Endometrial microvascular endothelial cells (primary cell): ENCODE results near the gene IQGAP3. TPM values are rescaled to one million over a fixed set of nuclear protein-coding genes. Genes with fewer than 3 reads are reported as not detected.

Experiments used
- in situ Hi-C: cut with HindIII; loops from 2 replicates; pipeline ENCODE4 v1.10.0; 2017; ENCODE audit warnings: low sequenced_read_pairs, low pct_unique_long_range_greater_than_20kb; ENCODE audit errors: inconsistent ontology term
- total RNA-seq: library from RNA; depleted of rRNA; stranded (reverse); fragments of >200 nt; gene quantifications from one replicate; pipeline ENCODE4 v1.2.3, GENCODE V29; 2015; ENCODE audit errors: inconsistent ontology term

The IQGAP3 gene
- total RNA-seq, 1 donor from 2014 or later, result 39.4 TPM

GRCh38 chr1:156476501-156477298 lies 95.7 kb downstream of the IQGAP3 start:
- in situ Hi-C loops, result no loop called here

DNA sequence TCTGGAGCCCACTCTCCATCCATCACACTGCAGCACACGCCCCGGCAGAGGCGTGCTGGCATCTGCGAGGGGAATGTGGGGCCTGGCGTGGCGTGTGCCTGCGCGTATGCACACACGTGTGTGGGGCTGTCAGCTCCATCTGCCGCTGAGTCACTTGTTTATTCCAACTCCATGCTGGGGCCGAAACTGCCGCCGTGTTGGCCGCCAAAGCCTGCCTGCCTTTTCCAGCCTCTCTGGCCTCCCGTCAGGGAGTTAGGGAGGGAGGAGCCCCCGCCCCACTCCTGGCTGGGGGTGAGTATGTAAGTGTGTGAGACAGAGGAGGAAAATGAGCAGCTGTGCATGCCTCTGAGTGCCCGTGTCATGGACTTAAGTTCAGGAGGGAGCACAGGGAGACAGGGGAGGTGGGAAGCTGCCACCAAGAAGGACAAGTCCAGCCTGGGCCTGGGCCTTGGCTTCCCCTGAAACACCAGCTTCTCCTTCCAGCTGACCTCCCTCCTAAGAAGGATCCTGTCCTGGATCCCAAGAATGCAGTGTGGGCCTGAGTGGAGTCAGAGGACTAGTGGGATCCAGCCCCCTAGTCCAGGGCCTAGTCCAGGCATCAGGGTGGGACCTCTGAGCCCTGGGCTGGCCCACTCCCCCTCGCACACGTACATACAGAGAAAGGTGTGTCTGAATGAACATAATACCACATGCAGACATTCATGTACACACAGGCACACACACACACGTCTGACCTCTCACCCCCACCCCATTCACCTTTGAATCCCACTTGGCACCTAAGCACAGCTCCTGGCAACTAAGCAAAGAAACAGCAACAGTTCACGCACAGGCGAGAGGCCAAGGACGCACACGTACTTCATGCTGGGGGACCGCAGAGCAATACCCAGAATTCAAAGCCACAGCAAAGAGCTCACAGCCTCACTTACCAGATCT lies 96.5 kb downstream of the IQGAP3 start:
- in situ Hi-C loops, result no loop called here

Other genes with a start within 250 kb of the IQGAP3 start
- 570 TPM for gene CCT3, start 234.3 kb downstream of the IQGAP3 start, total RNA-seq
- gene TSACC, start 234.0 kb downstream of the IQGAP3 start, total RNA-seq, result not detected
- not detected for gene RHBG, start 203.4 kb downstream of the IQGAP3 start, total RNA-seq
- 53.5 TPM for gene MEF2D, start 71.8 kb downstream of the IQGAP3 start, total RNA-seq
- gene TTC24, start 7.2 kb upstream of the IQGAP3 start, total RNA-seq, result not detected
- 92.0 TPM for gene NAXE, start 19.2 kb upstream of the IQGAP3 start, total RNA-seq
- 12.9 TPM for gene GPATCH4, start 28.9 kb upstream of the IQGAP3 start, total RNA-seq
- gene HAPLN2, start 46.9 kb upstream of the IQGAP3 start, total RNA-seq, result not detected
- gene BCAN, start 69.6 kb upstream of the IQGAP3 start, total RNA-seq, result not detected
- gene NES, start 104.8 kb upstream of the IQGAP3 start, total RNA-seq, result 239 TPM
- gene CRABP2, start 133.0 kb upstream of the IQGAP3 start, total RNA-seq, result not detected
- 3.1 TPM for gene METTL25B, start 155.9 kb upstream of the IQGAP3 start, total RNA-seq
- gene ISG20L2, start 156.2 kb upstream of the IQGAP3 start, total RNA-seq, result 21.4 TPM
- gene MRPL24, start 168.5 kb upstream of the IQGAP3 start, total RNA-seq, result 87.7 TPM
- 299 TPM for gene HDGF, start 179.1 kb upstream of the IQGAP3 start, total RNA-seq
- 48.2 TPM for gene PRCC, start 195.0 kb upstream of the IQGAP3 start, total RNA-seq
- gene SH2D2A, start 244.3 kb upstream of the IQGAP3 start, total RNA-seq, result 0.19 TPM